HepG2 (cell line): ENCODE results near the gene NT5DC1. TPM values are rescaled to one million over a fixed set of nuclear protein-coding genes. Genes with fewer than 3 reads are reported as not detected.

ENCODE experiments used
- ERF ChIP-seq: IDR thresholded peaks from 2 replicates; pipeline ENCODE4 v1.6.1; 2018; ENCODE audit warnings: missing biosample characterization, missing genetic modification reagents
- FOXA3 ChIP-seq: IDR thresholded peaks from 2 replicates; pipeline ENCODE4 v1.6.1; 2016; ENCODE audit warnings: missing genetic modification reagents, missing compliant biosample characterization
- JUND ChIP-seq: sonication (generic); formaldehyde crosslinking; IDR thresholded peaks from 2 replicates; pipeline ENCODE4 v1.8.0; 2022; ENCODE audit warnings: mild to moderate bottlenecking, missing genetic modification reagents
- SALL2 ChIP-seq: sonication (generic); formaldehyde crosslinking; IDR thresholded peaks from 2 replicates; pipeline ENCODE4 v1.8.1; 2023; ENCODE audit warnings: mild to moderate bottlenecking, missing genetic modification reagents, inconsistent platforms
- STAG1 ChIP-seq: sonication (generic); formaldehyde crosslinking; IDR thresholded peaks from 2 replicates; pipeline ENCODE4 v1.4.0; 2020; ENCODE audit warnings: missing genetic modification reagents
- TBP ChIP-seq: sonication (generic); formaldehyde crosslinking; IDR thresholded peaks from 2 replicates; pipeline ENCODE4 v1.5.0; 2020; ENCODE audit warnings: missing genetic modification reagents
- TEAD3 ChIP-seq: optimal IDR thresholded peaks from 2 replicates; pipeline ENCODE3; 2016; ENCODE audit warnings: borderline replicate concordance
- ZNF335 ChIP-seq: sonication (generic); formaldehyde crosslinking; IDR thresholded peaks from 2 replicates; pipeline ENCODE4 v1.4.0; 2020; ENCODE audit warnings: missing genetic modification reagents
- ZNF569 ChIP-seq: sonication (generic); formaldehyde crosslinking; IDR thresholded peaks from 2 replicates; pipeline ENCODE4 v1.5.0; 2020; ENCODE audit warnings: mild to moderate bottlenecking, missing genetic modification reagents, moderate library complexity, borderline replicate concordance
- polyA plus RNA-seq, 8 experiments: library from polyadenylated mRNA; depleted of rRNA in 3 of 8; stranded (reverse) in 7 of 8; unstranded in 1 of 8; fragments of >200 nt; fragmentation: Illumina TruSeq in 4 of 8; extraction: Trizol in 4 of 8; gene quantifications; 2 replicates each; pipeline versions ENCODE4 v1.2.1 to v1.2.3, GENCODE V29; 2011 to 2016; ENCODE audit warnings: low read depth in 4 of 8, missing spikeins in 1 of 8, mixed read lengths in 1 of 8; ENCODE audit not compliant: insufficient read depth in 1 of 8
- total RNA-seq, 5 experiments: library from RNA; depleted of rRNA; stranded (reverse); fragments of >200 nt; fragmentation: Illumina TruSeq; extraction: Trizol; gene quantifications; 2 replicates each; pipeline ENCODE4 v1.2.3, GENCODE V29; 2016; ENCODE audit warnings: low read depth in 1 of 5
- TF ChIP-seq, protein P1 (sequence below): sonication (generic); formaldehyde crosslinking; IDR thresholded peaks from 2 replicates; pipeline ENCODE4 v1.8.0; 2022; ENCODE audit warnings: mild to moderate bottlenecking, missing genetic modification reagents, borderline replicate concordance
- TF ChIP-seq, protein P2 (sequence below): IDR thresholded peaks from 2 replicates; pipeline ENCODE4 v1.6.1; 2016; ENCODE audit warnings: low read depth, borderline replicate concordance
- TF ChIP-seq, protein P3 (sequence below): sonication (generic); formaldehyde crosslinking; IDR thresholded peaks from 2 replicates; pipeline ENCODE4 v1.4.0; 2020; ENCODE audit warnings: low read depth, missing genetic modification reagents
- TF ChIP-seq, protein P4 (sequence below): IDR thresholded peaks from 2 replicates; pipeline ENCODE4 v1.6.1; 2016; ENCODE audit warnings: missing biosample characterization, missing genetic modification reagents, low read depth
- TF ChIP-seq, protein P5 (sequence below): sonication (generic); formaldehyde crosslinking; IDR thresholded peaks from 2 replicates; pipeline ENCODE4 v1.5.0; 2020; ENCODE audit warnings: missing genetic modification reagents
- TF ChIP-seq, protein P6 (sequence below): sonication (generic); formaldehyde crosslinking; IDR thresholded peaks from 2 replicates; pipeline ENCODE4 v1.4.0; 2020; ENCODE audit warnings: missing genetic modification reagents

The NT5DC1 gene
- total and polyA plus RNA-seq, 2 of the 13 experiments (the other 11 are each of a cell fraction or from before 2014, with no cell fraction given), result 27.0 to 56.1 TPM

DNA sequence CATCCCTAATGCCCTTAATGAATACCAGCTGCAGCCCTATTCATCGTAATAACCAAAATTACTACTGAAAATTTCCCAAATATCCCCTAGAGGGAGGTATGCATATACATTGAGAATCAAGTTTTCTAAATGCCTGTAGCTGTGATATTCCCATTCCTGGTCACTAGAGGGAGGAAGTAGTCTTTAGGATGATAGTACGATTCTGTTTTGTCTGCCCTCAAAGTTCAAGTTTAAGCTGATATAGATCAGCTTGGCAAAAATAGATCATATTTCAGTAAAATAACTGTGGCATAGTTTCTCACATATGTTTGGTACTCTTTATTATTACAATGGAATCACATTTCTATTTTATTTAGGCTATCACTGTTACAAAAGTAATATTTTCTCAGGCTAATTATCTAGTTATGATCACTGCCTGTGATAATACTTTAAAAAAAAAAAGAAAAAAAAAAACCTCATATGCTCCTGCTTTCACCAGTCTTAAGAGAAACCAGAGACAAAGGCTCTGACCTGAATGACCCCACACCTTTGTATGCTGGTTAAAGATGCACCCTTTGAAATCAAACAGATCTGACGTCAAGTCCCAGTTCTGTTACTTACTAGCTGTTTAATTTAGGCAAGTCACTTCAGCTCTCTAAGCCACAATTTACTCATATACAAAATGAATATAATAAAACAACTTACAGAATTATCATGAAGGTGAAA, 168.1 kb downstream of the NT5DC1 start (continued):
- peak; percentile 82 for TF ChIP-seq STAG1 (CRISPR knock-in tag)
- TF ChIP-seq TEAD3, result peak; percentile 94
- TF ChIP-seq, protein P1, sequence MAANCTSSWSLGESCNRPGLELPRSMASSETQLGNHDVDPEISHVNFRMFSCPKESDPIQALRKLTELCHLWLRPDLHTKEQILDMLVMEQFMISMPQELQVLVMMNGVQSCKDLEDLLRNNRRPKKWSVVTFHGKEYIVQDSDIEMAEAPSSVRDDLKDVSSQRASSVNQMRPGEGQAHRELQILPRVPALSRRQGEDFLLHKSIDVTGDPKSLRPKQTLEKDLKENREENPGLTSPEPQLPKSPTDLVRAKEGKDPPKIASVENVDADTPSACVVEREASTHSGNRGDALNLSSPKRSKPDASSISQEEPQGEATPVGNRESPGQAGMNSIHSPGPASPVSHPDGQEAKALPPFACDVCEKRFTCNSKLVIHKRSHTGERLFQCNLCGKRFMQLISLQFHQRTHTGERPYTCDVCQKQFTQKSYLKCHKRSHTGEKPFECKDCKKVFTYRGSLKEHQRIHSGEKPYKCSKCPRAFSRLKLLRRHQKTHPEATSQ (CRISPR knock-in tag), result peak; percentile 34; the same call in 1 of the 2 replicates
- TF ChIP-seq, protein P2, sequence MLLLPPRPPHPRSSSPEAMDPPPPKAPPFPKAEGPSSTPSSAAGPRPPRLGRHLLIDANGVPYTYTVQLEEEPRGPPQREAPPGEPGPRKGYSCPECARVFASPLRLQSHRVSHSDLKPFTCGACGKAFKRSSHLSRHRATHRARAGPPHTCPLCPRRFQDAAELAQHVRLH (CRISPR knock-in tag), result no peak
- no peak for TF ChIP-seq SALL2
- TF ChIP-seq, protein P3, sequence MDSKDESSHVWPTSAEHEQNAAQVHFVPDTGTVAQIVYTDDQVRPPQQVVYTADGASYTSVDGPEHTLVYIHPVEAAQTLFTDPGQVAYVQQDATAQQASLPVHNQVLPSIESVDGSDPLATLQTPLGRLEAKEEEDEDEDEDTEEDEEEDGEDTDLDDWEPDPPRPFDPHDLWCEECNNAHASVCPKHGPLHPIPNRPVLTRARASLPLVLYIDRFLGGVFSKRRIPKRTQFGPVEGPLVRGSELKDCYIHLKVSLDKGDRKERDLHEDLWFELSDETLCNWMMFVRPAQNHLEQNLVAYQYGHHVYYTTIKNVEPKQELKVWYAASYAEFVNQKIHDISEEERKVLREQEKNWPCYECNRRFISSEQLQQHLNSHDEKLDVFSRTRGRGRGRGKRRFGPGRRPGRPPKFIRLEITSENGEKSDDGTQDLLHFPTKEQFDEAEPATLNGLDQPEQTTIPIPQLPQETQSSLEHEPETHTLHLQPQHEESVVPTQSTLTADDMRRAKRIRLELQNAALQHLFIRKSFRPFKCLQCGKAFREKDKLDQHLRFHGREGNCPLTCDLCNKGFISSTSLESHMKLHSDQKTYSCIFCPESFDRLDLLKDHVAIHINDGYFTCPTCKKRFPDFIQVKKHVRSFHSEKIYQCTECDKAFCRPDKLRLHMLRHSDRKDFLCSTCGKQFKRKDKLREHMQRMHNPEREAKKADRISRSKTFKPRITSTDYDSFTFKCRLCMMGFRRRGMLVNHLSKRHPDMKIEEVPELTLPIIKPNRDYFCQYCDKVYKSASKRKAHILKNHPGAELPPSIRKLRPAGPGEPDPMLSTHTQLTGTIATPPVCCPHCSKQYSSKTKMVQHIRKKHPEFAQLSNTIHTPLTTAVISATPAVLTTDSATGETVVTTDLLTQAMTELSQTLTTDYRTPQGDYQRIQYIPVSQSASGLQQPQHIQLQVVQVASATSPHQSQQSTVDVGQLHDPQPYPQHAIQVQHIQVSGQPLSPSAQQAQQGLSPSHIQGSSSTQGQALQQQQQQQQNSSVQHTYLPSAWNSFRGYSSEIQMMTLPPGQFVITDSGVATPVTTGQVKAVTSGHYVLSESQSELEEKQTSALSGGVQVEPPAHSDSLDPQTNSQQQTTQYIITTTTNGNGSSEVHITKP (CRISPR knock-in tag), result no peak
- TF ChIP-seq, protein P4, sequence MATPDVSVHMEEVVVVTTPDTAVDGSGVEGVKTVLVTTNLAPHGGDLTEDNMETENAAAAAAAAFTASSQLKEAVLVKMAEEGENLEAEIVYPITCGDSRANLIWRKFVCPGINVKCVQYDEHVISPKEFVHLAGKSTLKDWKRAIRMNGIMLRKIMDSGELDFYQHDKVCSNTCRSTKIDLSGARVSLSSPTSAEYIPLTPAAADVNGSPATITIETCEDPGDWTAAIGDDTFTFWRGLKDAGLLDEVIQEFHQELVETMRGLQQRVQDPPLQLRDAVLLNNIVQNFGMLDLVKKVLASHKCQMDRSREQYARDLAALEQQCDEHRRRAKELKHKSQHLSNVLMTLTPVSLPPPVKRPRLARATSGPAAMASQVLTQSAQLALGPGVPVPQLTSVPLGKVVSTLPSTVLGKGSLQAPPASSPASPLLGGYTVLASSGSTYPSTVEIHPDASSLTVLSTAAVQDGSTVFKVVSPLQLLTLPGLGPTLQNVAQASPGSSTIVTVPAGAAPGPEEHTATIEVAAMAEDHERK (CRISPR knock-in tag), result no peak
- TF ChIP-seq, protein P5, sequence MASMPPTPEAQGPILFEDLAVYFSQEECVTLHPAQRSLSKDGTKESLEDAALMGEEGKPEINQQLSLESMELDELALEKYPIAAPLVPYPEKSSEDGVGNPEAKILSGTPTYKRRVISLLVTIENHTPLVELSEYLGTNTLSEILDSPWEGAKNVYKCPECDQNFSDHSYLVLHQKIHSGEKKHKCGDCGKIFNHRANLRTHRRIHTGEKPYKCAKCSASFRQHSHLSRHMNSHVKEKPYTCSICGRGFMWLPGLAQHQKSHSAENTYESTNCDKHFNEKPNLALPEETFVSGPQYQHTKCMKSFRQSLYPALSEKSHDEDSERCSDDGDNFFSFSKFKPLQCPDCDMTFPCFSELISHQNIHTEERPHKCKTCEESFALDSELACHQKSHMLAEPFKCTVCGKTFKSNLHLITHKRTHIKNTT (CRISPR knock-in tag), result no peak
- no peak for TF ChIP-seq ZNF569 (CRISPR knock-in tag)
- peak; percentile 66; the same call in 1 of the 2 replicates for TF ChIP-seq ERF (CRISPR knock-in tag)
- TF ChIP-seq TBP (CRISPR knock-in tag), result no peak
- TF ChIP-seq FOXA3 (CRISPR knock-in tag), result peak; percentile 54; the same call in 1 of the 2 replicates
- TF ChIP-seq ZNF335 (CRISPR knock-in tag), result no peak
- TF ChIP-seq, protein P6, sequence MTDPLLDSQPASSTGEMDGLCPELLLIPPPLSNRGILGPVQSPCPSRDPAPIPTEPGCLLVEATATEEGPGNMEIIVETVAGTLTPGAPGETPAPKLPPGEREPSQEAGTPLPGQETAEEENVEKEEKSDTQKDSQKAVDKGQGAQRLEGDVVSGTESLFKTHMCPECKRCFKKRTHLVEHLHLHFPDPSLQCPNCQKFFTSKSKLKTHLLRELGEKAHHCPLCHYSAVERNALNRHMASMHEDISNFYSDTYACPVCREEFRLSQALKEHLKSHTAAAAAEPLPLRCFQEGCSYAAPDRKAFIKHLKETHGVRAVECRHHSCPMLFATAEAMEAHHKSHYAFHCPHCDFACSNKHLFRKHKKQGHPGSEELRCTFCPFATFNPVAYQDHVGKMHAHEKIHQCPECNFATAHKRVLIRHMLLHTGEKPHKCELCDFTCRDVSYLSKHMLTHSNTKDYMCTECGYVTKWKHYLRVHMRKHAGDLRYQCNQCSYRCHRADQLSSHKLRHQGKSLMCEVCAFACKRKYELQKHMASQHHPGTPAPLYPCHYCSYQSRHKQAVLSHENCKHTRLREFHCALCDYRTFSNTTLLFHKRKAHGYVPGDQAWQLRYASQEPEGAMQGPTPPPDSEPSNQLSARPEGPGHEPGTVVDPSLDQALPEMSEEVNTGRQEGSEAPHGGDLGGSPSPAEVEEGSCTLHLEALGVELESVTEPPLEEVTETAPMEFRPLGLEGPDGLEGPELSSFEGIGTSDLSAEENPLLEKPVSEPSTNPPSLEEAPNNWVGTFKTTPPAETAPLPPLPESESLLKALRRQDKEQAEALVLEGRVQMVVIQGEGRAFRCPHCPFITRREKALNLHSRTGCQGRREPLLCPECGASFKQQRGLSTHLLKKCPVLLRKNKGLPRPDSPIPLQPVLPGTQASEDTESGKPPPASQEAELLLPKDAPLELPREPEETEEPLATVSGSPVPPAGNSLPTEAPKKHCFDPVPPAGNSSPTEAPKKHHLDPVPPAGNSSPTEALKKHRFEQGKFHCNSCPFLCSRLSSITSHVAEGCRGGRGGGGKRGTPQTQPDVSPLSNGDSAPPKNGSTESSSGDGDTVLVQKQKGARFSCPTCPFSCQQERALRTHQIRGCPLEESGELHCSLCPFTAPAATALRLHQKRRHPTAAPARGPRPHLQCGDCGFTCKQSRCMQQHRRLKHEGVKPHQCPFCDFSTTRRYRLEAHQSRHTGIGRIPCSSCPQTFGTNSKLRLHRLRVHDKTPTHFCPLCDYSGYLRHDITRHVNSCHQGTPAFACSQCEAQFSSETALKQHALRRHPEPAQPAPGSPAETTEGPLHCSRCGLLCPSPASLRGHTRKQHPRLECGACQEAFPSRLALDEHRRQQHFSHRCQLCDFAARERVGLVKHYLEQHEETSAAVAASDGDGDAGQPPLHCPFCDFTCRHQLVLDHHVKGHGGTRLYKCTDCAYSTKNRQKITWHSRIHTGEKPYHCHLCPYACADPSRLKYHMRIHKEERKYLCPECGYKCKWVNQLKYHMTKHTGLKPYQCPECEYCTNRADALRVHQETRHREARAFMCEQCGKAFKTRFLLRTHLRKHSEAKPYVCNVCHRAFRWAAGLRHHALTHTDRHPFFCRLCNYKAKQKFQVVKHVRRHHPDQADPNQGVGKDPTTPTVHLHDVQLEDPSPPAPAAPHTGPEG (CRISPR knock-in tag), result no peak
- no peak for TF ChIP-seq JUND (CRISPR knock-in tag)
